Measurements from ENCODE around the gene VRK2.

The VRK2 gene

GRCh38 chr2:58194458-58194857, 147.9 kb downstream of the VRK2 start:
- Histone ChIP-seq H3K27ac (ENCODE audit: low read length) (no peak overlapping the region), H2AFZ (ENCODE audit: low read depth, low read length) (no peak overlapping the region), H3K9ac (ENCODE audit: low read depth, low read length) (no peak overlapping the region), H3K9me3 (ENCODE audit: insufficient read depth, low read length, severe bottlenecking) (no peaks in the 10 kb centered on the region), H3K27me3 (ENCODE audit: insufficient read depth, low read length, poor library complexity) (no peaks in the 10 kb centered on the region), H3K4me1 (ENCODE audit: insufficient read depth, low read length) (no peaks in the 10 kb centered on the region), H3K4me2 (ENCODE audit: insufficient read depth, low read length) (no peak overlapping the region), H3K4me3 (ENCODE audit: low read depth in 1 of 2, low read length in 2 of 2) (no peak overlapping the region), H3K79me2 (ENCODE audit: insufficient read depth, low read length) (no peaks in the 10 kb centered on the region), H4K20me1 (ENCODE audit: insufficient read depth, low read length) (no peaks in the 10 kb centered on the region), H3K36me3 (ENCODE audit: insufficient read depth, low read length) (peaks cover 35% of the 10 kb centered on the region; the same call in 1 of the 2 replicates)
- no peak for TF ChIP-seq CTCF (IDR thresholded peaks at IDR 0.05; ENCODE audit: borderline replicate concordance, extremely low read depth, low read length, poor library complexity, severe bottlenecking)
- no peak for TF ChIP-seq EZH2 (IDR thresholded peaks at IDR 0.05; ENCODE audit: borderline replicate concordance, low read depth, low read length, severe bottlenecking)
- ATAC-seq (ENCODE audit: insufficient read depth, low read depth) (no peak), DNase-seq (no peak)

GRCh38 chr2:58195662-58196061, 149.1 kb downstream of the VRK2 start:
- no peak overlapping the region for H3K27ac ChIP-seq (ENCODE audit: low read length)
- H3K4me1 ChIP-seq (ENCODE audit: insufficient read depth, low read length), result no peaks in the 10 kb centered on the region
- no peaks in the 10 kb centered on the region for H3K27me3 ChIP-seq (ENCODE audit: insufficient read depth, low read length, poor library complexity)
- H3K4me3 ChIP-seq (ENCODE audit: low read depth in 1 of 2, low read length in 2 of 2), result no peak overlapping the region
- H2AFZ ChIP-seq (ENCODE audit: low read depth, low read length), result no peak overlapping the region
- H3K4me2 ChIP-seq (ENCODE audit: insufficient read depth, low read length), result no peak overlapping the region
- H3K9ac ChIP-seq (ENCODE audit: low read depth, low read length), result no peak overlapping the region
- no peaks in the 10 kb centered on the region for H4K20me1 ChIP-seq (ENCODE audit: insufficient read depth, low read length)
- no peaks in the 10 kb centered on the region for H3K9me3 ChIP-seq (ENCODE audit: insufficient read depth, low read length, severe bottlenecking)
- DNase-seq (no peak), ATAC-seq (ENCODE audit: insufficient read depth, low read depth) (no peak)
- peaks cover 35% of the 10 kb centered on the region; the same call in 1 of the 2 replicates for H3K36me3 ChIP-seq (ENCODE audit: insufficient read depth, low read length)
- TF ChIP-seq CTCF (IDR thresholded peaks at IDR 0.05; ENCODE audit: borderline replicate concordance, extremely low read depth, low read length, poor library complexity, severe bottlenecking), result no peak
- TF ChIP-seq EZH2 (IDR thresholded peaks at IDR 0.05; ENCODE audit: borderline replicate concordance, low read depth, low read length, severe bottlenecking), result no peak
- H3K79me2 ChIP-seq (ENCODE audit: insufficient read depth, low read length), result no peaks in the 10 kb centered on the region

- no peak for ATAC-seq (ENCODE audit: insufficient read depth, low read depth)
- H3K4me1 ChIP-seq (ENCODE audit: insufficient read depth, low read length), result no peaks in the 10 kb centered on the region
These were observed 151.3 kb downstream of the VRK2 start for GRCh38 chr2:58197894-58198293.

More at GRCh38 chr2:58197894-58198293, 151.3 kb downstream of the VRK2 start:
- no peak for TF ChIP-seq CTCF (IDR thresholded peaks at IDR 0.05; ENCODE audit: borderline replicate concordance, extremely low read depth, low read length, poor library complexity, severe bottlenecking)
- no peak for TF ChIP-seq EZH2 (IDR thresholded peaks at IDR 0.05; ENCODE audit: borderline replicate concordance, low read depth, low read length, severe bottlenecking)
- H3K79me2 ChIP-seq (ENCODE audit: insufficient read depth, low read length), result no peaks in the 10 kb centered on the region
- H3K36me3 ChIP-seq (ENCODE audit: insufficient read depth, low read length), result peaks cover 35% of the 10 kb centered on the region; the same call in 1 of the 2 replicates
- no peak for DNase-seq
- H3K9ac ChIP-seq (ENCODE audit: low read depth, low read length), result no peak overlapping the region
- no peaks in the 10 kb centered on the region for H4K20me1 ChIP-seq (ENCODE audit: insufficient read depth, low read length)
- H3K27ac ChIP-seq (ENCODE audit: low read length), result no peak overlapping the region
- H3K4me3 ChIP-seq (ENCODE audit: low read depth in 1 of 2, low read length in 2 of 2), result no peak overlapping the region
- H3K9me3 ChIP-seq (ENCODE audit: insufficient read depth, low read length, severe bottlenecking), result no peaks in the 10 kb centered on the region
- H2AFZ ChIP-seq (ENCODE audit: low read depth, low read length), result no peak overlapping the region
- H3K4me2 ChIP-seq (ENCODE audit: insufficient read depth, low read length), result no peak overlapping the region
- H3K27me3 ChIP-seq (ENCODE audit: insufficient read depth, low read length, poor library complexity), result no peaks in the 10 kb centered on the region

Measured in DND-41 (cell line).